Heart left ventricle (tissue), 16 donors: ENCODE results near the gene FIG4. TPM values are rescaled to one million over a fixed set of nuclear protein-coding genes. Genes with fewer than 3 reads are reported as not detected.

Source experiments
- ATAC-seq, 4 donors: fragments of 200-7000 bp; cut with Tn5 transposase; one replicate each; pipeline ENCODE4 v1.9.1; 2020 to 2022; ENCODE audit warnings: moderate library complexity in 4 of 4, mild to moderate bottlenecking in 3 of 4, moderate number of reproducible peaks in 1 of 4
- DNase-seq, 5 donors: peaks; one replicate each; pipeline ENCODE4 v3.0.0-alpha.2; 2020
- H3K27ac ChIP-seq, 12 donors: fragments of 200-600 bp; sonication (generic) in 4 of 12; one replicate each; pipeline versions ENCODE4 v1.5.0 to v1.8.0; 2016 to 2022; ENCODE audit warnings: mild to moderate bottlenecking in 2 of 12
- H3K27me3 ChIP-seq, 9 donors: fragments of 200-600 bp; sonication (generic) in 2 of 9; one replicate each; pipeline versions ENCODE4 v1.5.1 to v1.8.0; 2016 to 2022; ENCODE audit warnings: mild to moderate bottlenecking in 3 of 9
- H3K36me3 ChIP-seq, 9 donors: fragments of 200-600 bp; sonication (generic) in 2 of 9; one replicate each; pipeline versions ENCODE4 v1.5.0 to v1.8.0; 2018 to 2022; ENCODE audit warnings: mild to moderate bottlenecking in 2 of 9
- H3K4me1 ChIP-seq, 12 donors: fragments of 200-600 bp; sonication (generic) in 4 of 12; one replicate each; pipeline versions ENCODE4 v1.5.0 to v1.8.0; 2016 to 2022; ENCODE audit warnings: mild to moderate bottlenecking in 3 of 12
- H3K4me3 ChIP-seq, 12 donors: fragments of 200-600 bp; sonication (generic) in 4 of 12; one replicate each; pipeline versions ENCODE4 v1.5.0 to v1.8.0; 2017 to 2022; ENCODE audit warnings: mild to moderate bottlenecking in 9 of 12, moderate library complexity in 4 of 12
- H3K9me3 ChIP-seq, 12 donors: fragments of 200-600 bp; sonication (generic) in 4 of 12; one replicate each; pipeline versions ENCODE4 v1.5.0 to v1.8.0; 2016 to 2022; ENCODE audit warnings: mild to moderate bottlenecking in 1 of 12
- CTCF ChIP-seq, 12 donors: fragments of 200-600 bp; sonication (generic) in 4 of 12; IDR thresholded peaks; one replicate each; pipeline versions ENCODE4 v1.5.0 to v1.8.0; 2018 to 2022; ENCODE audit warnings: antibody characterized with exemption in 12 of 12, mild to moderate bottlenecking in 5 of 12
- POLR2A ChIP-seq, 2 donors: fragments of 450-650 bp; IDR thresholded peaks; one replicate each; pipeline ENCODE4 v1.6.1; 2017; ENCODE audit warnings: antibody characterized with exemption in 2 of 2, mild to moderate bottlenecking in 2 of 2, moderate library complexity in 2 of 2
- WGBS, 4 donors: extraction: QIAGEN DNeasy Blood & Tissue Kit in 2 of 4; methylation state at CpG; one replicate each; pipeline versions ENCODE4 v1.1.5 to v1.1.7; 2013 to 2018; 5-methylcytosine and 5-hydroxymethylcytosine counted together
- intact Hi-C, 10 donors: fragments of 100-400 bp; cut with DNase I; formaldehyde crosslinking; loops; one replicate each; pipeline versions ENCODE4 v1.11.1 to v1.14.2; 2022
- polyA plus RNA-seq, 2 donors: library from polyadenylated mRNA; stranded (reverse); fragments of 200-250 nt; gene quantifications; one replicate each; pipeline ENCODE4 v1.2.3, GENCODE V29; 2013
- total RNA-seq, 9 donors: library from RNA; depleted of rRNA in 2 of 9; stranded (reverse); fragments of >200 nt in 2 of 9; fragmentation: NEBNext Ultra II Directional in 3 of 9; extraction: Animal tissue kit (Norgen Biotek cat#: 25700) in 3 of 9; gene quantifications; one replicate each; pipeline versions ENCODE4 v1.1.0 to v1.2.4, GENCODE V29; 2016 to 2023
- donor health status: ischemic (EF 13 %, LVEDD 7.1; RV severe dilation, severe dysfunction).
- donor health status: healthy with polysubstance abuse.
- donor health status: DM: no; HTN: yes; CAD: no.
- donor health status: DM: no; HTN: no; CAD: no.
- donor health status: ischemic (EF 25% LVEDD 6.9; RV normal size, moderate dysfunction).
- donor health status: ischemic (EF 25% LVEDD 5.7; RV mildly dilated, moderate dysfunction).
- donor health status: healthy.
- donor health status: DM: yes; HTN: yes; CAD: no.
- donor health status: ischemic (EF 35%, LVEDD 5.7; RV mildly dilated, moderate dysfunction).
- donor health status: nonischemic (EF 11% LVEDD 7.7; RV severe dilation, severe dysfunction).
- donor health status: DM: yes; HTN: yes; CAD: no.
- donor health status: PGD.
- donor health status: ischemic (EF 29% LVEDD 5.4; RV normal size, mild dysfunction).
- donor health status: nonischemic (EF 23%, LVEDD 6.1; RV moderate dilation, normal function).

FIG4 gene
- total and polyA plus RNA-seq, 11 donors: 4.8 to 17.2 (median 10.2) TPM

GRCh38 chr6:109790131-109790530 is 99.0 kb downstream of the FIG4 start:
- DNase-seq (no peak), ATAC-seq (no peak)
- WGBS, 4 donors: 47 to 59% (median 49%) methylated on average over 1 of the region's 1 CpG
- intact Hi-C loops: loop anchor here in 2 of 10 donors (5.0 to 10.0 kb wide), 2 partner anchors 83 to 245 kb away; no protein-coding TSS in a partner anchor
- H3K9me3 ChIP-seq: no peaks in the 10 kb centered on the region
- H3K4me3 ChIP-seq: no peak overlapping the region
- H3K27ac ChIP-seq: no peak overlapping the region
- peaks cover 0 to 48% (median 29%) of the 10 kb centered on the region in 9 donors for H3K36me3 ChIP-seq
- H3K27me3 ChIP-seq: no peaks in the 10 kb centered on the region
- H3K4me1 ChIP-seq: peaks cover 3 to 18% (median 12%) of the 10 kb centered on the region in 12 donors
- TF ChIP-seq POLR2A (IDR thresholded peaks at IDR 0.05) (no peak), CTCF (IDR thresholded peaks at IDR 0.05) (no peak)

- H3K27me3 ChIP-seq: no peaks in the 10 kb centered on the region
- H3K4me3 ChIP-seq: no peak overlapping the region
- no peaks in the 10 kb centered on the region for H3K9me3 ChIP-seq
- no peak for TF ChIP-seq POLR2A (IDR thresholded peaks at IDR 0.05)
- no peak for TF ChIP-seq CTCF (IDR thresholded peaks at IDR 0.05)
- no peak for ATAC-seq
- peaks cover 3 to 18% (median 12%) of the 10 kb centered on the region in 12 donors for H3K4me1 ChIP-seq
- no peak for DNase-seq
- WGBS, 4 donors: 85 to 89% (median 87%) methylated on average over 12 of the region's 12 CpGs
- no peak overlapping the region for H3K27ac ChIP-seq
- intact Hi-C loops: loop anchor here in 2 of 10 donors (5.0 to 10.0 kb wide), 2 partner anchors 84 to 244 kb away; no protein-coding TSS in a partner anchor
- peaks cover 0 to 39% (median 18%) of the 10 kb centered on the region in 9 donors for H3K36me3 ChIP-seq
Measured at GRCh38 chr6:109791301-109791700, 100.2 kb downstream of the FIG4 start.

- DNase-seq (no peak), ATAC-seq (no peak)
- TF ChIP-seq CTCF (IDR thresholded peaks at IDR 0.05) (no peak), POLR2A (IDR thresholded peaks at IDR 0.05) (no peak)
- Histone ChIP-seq H3K36me3 (peaks cover 0 to 32% (median 17%) of the 10 kb centered on the region in 9 donors), H3K27me3 (no peaks in the 10 kb centered on the region), H3K27ac (peak overlapping the region in 10 of 12 donors; percentile 28 to 66 (median 44)), H3K9me3 (no peaks in the 10 kb centered on the region), H3K4me1 (peaks cover 3 to 18% (median 12%) of the 10 kb centered on the region in 12 donors), H3K4me3 (no peak overlapping the region)
- 93 to 98% (median 96%) methylated on average over 1 of the region's 1 CpG for WGBS, 4 donors
- intact Hi-C loops: loop anchor here in 2 of 10 donors (5.0 to 10.0 kb wide), 2 partner anchors 86 to 242 kb away; no protein-coding TSS in a partner anchor
Measured at GRCh38 chr6:109793021-109793420, 101.9 kb downstream of the FIG4 start.

- ATAC-seq: peak; percentile 65 to 99 (median 97)
- Histone ChIP-seq H3K27ac (peak overlapping the region in 11 of 12 donors; percentile 14 to 66 (median 56)), H3K4me1 (peaks cover 3 to 18% (median 12%) of the 10 kb centered on the region in 12 donors), H3K9me3 (no peaks in the 10 kb centered on the region), H3K27me3 (no peaks in the 10 kb centered on the region), H3K36me3 (peaks cover 0 to 32% (median 13%) of the 10 kb centered on the region in 9 donors), H3K4me3 (no peak overlapping the region)
- intact Hi-C loops: loop anchor here in 2 of 10 donors (5.0 to 10.0 kb wide), 2 partner anchors 86 to 241 kb away; no protein-coding TSS in a partner anchor
- WGBS, 4 donors: 3 to 22% (median 15%) methylated on average over 1 of the region's 1 CpG
- TF ChIP-seq CTCF (IDR thresholded peaks at IDR 0.05) (no peak), POLR2A (IDR thresholded peaks at IDR 0.05) (no peak)
- peak in 3 of 5 donors; percentile 19 to 39 (median 38) for DNase-seq
Measured at GRCh38 chr6:109793792-109794191, 102.7 kb downstream of the FIG4 start.
